Pancreas (tissue), 10 donors: ENCODE measurements around the gene STXBP4. TPM values are rescaled to one million over a fixed set of nuclear protein-coding genes. Genes with fewer than 3 reads are reported as not detected.

Source experiments
- ATAC-seq, 4 donors: fragments of 200-7000 bp; cut with Tn5 transposase; one replicate each; pipeline versions ENCODE4 v1.8.0 to v1.9.1; 2020; ENCODE audit warnings: mild to moderate bottlenecking in 4 of 4, moderate library complexity in 4 of 4
- DNase-seq, 6 donors: peaks; one replicate each; pipeline ENCODE4 v3.0.0-alpha.2; 2020
- FAIRE-seq: peaks from 2 replicates; lab custom pipeline; 2012; peaks lifted over from hg19 to GRCh38; lab: Jason Lieb, UNC
- H3K27ac ChIP-seq, 4 donors: fragments of 200-600 bp; sonication (generic); 1 replicate in 3 of 4; 2 replicates in 1 of 4; pipeline versions ENCODE4 v1.5.0 to v1.8.0; 2020
- H3K27me3 ChIP-seq, 4 donors: fragments of 200-600 bp; one replicate each; pipeline ENCODE4 v1.8.0; 2021
- H3K36me3 ChIP-seq, 3 donors: fragments of 200-600 bp; sonication (generic) in 1 of 3; one replicate each; pipeline versions ENCODE4 v1.5.0 to v1.8.0; 2020 to 2021
- H3K4me1 ChIP-seq, 3 donors: fragments of 200-600 bp; one replicate each; pipeline ENCODE4 v1.8.0; 2021
- H3K4me3 ChIP-seq, 4 donors: fragments of 200-600 bp; sonication (generic) in 2 of 4; one replicate each; pipeline versions ENCODE4 v1.5.0 to v1.8.0; 2020 to 2021
- H3K9me3 ChIP-seq, 4 donors: fragments of 200-600 bp; one replicate each; pipeline ENCODE4 v1.8.0; 2021
- WGBS, 2 donors: extraction: QIAGEN DNeasy Blood & Tissue Kit; methylation state at CpG; one replicate each; pipeline ENCODE4 v1.1.7; 2013; 5-methylcytosine and 5-hydroxymethylcytosine counted together
- intact Hi-C, 3 donors: fragments of 100-400 bp; cut with DNase I; formaldehyde crosslinking; loops; one replicate each; pipeline versions ENCODE4 v1.11.1 to v1.14.2; 2022
- polyA plus RNA-seq, 2 donors: library from polyadenylated mRNA; stranded (reverse); fragments of 200-250 nt; gene quantifications; one replicate each; pipeline ENCODE4 v1.2.3, GENCODE V29; 2013
- total RNA-seq, 6 donors: library from RNA; stranded (reverse); fragmentation: NEBNext Ultra II Directional in 4 of 6; extraction: Animal tissue kit (Norgen Biotek cat#: 25700) in 4 of 6; gene quantifications; one replicate each; pipeline versions ENCODE4 v1.2.1 to v1.2.4, GENCODE V29; 2021 to 2023
- TF ChIP-seq, protein P1 (sequence below), 4 donors: fragments of 200-600 bp; sonication (generic) in 3 of 4; IDR thresholded peaks; one replicate each; pipeline versions ENCODE4 v1.5.0 to v1.8.0; 2021; ENCODE audit warnings: antibody characterized with exemption in 4 of 4
- donor health status: healthy with polysubstance abuse.
- donor health status: DM: no; HTN: no; CAD: no; lungs with moderate emphysema.
- donor health status: DM: no; HTN: no; CAD: no.
- donor health status: control.
- donor health status: control.
- donor health status: Bipolar disorder and iron deficiency.
- donor health status: DM: yes; HTN: yes; CAD: no.
- donor health status: DM: no; HTN: no; CAD: no.
- donor health status: DM: no; HTN: no; CAD: no.
- donor health status: DM: yes; HTN: yes; CAD: no.

The STXBP4 gene
- total and polyA plus RNA-seq, 8 donors: 0.72 to 12.6 (median 5.4) TPM

DNA sequence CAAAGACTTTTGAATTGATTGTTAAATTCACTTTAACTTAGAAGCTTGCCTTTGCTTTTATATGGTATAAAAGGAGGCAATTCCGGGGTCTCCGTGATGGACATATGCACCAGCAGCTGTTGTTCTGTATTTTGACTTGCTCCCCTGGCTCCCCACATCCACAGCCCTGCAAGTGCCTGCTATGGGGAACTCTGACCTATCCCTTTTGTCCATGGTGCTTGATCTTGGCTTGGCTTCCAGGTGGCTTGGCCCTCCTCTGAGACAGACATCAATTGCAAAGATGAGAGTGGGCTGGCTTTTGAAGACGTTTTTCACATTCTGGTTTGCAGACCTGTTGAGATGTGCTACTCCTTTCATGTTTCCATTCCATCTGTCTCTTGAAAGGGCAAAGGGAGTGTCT is 41.0 kb upstream of the STXBP4 start:
- intact Hi-C loops: no loop called here
- TF ChIP-seq, protein P1, sequence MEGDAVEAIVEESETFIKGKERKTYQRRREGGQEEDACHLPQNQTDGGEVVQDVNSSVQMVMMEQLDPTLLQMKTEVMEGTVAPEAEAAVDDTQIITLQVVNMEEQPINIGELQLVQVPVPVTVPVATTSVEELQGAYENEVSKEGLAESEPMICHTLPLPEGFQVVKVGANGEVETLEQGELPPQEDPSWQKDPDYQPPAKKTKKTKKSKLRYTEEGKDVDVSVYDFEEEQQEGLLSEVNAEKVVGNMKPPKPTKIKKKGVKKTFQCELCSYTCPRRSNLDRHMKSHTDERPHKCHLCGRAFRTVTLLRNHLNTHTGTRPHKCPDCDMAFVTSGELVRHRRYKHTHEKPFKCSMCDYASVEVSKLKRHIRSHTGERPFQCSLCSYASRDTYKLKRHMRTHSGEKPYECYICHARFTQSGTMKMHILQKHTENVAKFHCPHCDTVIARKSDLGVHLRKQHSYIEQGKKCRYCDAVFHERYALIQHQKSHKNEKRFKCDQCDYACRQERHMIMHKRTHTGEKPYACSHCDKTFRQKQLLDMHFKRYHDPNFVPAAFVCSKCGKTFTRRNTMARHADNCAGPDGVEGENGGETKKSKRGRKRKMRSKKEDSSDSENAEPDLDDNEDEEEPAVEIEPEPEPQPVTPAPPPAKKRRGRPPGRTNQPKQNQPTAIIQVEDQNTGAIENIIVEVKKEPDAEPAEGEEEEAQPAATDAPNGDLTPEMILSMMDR (IDR thresholded peaks at IDR 0.05): no peak
- Histone ChIP-seq H3K36me3 (peaks cover 0 to 16% (median 0%) of the 10 kb centered on the region in 3 donors), H3K27ac (no peak overlapping the region), H3K9me3 (no peaks in the 10 kb centered on the region), H3K4me1 (no peaks in the 10 kb centered on the region), H3K4me3 (no peak overlapping the region), H3K27me3 (no peaks in the 10 kb centered on the region)
- WGBS, 2 donors: 79 to 87% methylated on average over 3 of the region's 3 CpGs
- DNase-seq (no peak), FAIRE-seq (no peak), ATAC-seq (no peak)

DNA sequence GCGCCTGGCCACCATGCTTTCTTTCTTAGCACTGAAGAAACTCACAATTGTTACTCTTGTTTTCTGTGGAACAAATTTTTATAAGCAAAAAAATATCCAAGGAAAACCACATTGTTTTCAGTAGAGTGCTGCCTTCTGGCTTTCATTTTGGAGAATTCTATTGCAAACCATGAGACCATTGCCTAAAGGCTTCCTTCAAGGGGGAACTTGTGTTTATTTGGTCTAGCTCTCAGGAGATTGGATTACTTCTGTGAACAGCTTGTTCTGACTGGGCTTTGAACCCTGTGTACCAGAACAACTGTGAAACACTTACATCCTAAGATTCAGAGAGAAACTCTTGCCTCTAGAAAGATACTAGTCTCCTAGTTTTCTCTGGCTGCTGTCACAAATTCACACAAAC is 35.9 kb upstream of the STXBP4 start:
- 95% methylated on average over 1 of the region's 1 CpG for WGBS, 2 donors
- Histone ChIP-seq H3K27ac (no peak overlapping the region), H3K4me3 (no peak overlapping the region), H3K27me3 (no peaks in the 10 kb centered on the region), H3K4me1 (no peaks in the 10 kb centered on the region), H3K36me3 (peaks cover 0 to 55% (median 0%) of the 10 kb centered on the region in 3 donors), H3K9me3 (no peaks in the 10 kb centered on the region)
- no peak for DNase-seq
- TF ChIP-seq, protein P1 (IDR thresholded peaks at IDR 0.05): no peak
- intact Hi-C loops: no loop called here
- ATAC-seq: no peak
- FAIRE-seq: no peak

DNA sequence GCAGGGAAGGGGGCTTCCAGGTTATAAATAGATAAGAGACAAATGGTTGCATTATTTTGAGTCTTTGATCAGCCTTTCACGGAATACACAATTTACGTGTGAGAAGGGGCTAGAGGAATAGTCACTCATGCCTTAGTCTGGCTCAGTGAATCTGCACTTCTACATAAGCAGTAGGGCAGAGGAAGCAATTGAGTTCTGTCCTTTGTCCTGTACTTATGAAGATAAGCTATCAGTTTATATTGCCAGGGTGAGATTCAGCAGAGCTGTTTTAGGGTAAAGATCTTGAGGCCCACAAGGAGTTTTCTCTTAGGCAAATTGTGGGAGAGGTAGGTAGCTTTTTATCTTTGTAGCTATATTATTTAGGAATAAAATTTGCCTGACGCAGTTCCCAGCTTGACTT is 34.6 kb upstream of the STXBP4 start:
- FAIRE-seq (no peak), DNase-seq (no peak), ATAC-seq (no peak)
- WGBS, 2 donors: 91 to 95% methylated on average over 3 of the region's 3 CpGs
- Histone ChIP-seq H3K9me3 (no peaks in the 10 kb centered on the region), H3K27ac (no peak overlapping the region), H3K4me3 (no peak overlapping the region), H3K36me3 (peaks cover 0 to 61% (median 0%) of the 10 kb centered on the region in 3 donors), H3K4me1 (no peaks in the 10 kb centered on the region), H3K27me3 (no peaks in the 10 kb centered on the region)
- intact Hi-C loops: no loop called here
- TF ChIP-seq, protein P1 (IDR thresholded peaks at IDR 0.05): no peak

DNA sequence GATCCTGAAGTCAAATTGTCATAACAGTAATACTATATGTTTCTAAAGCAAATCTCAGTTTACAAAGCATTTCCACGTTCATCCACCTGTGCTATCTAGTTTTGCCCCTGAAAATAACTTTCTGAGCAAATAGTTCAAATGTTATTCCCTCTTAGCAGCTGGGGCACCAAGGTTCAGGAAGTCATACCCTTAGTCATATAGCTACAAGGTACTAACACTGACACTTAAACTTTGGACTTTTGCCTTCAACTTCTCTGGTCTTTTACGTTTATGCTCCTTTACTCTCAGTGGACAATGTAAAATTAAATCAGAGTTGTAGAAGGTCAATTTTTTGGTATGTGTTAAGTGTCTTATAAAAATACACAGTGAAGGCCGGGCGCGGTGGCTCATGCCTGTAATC is 33.1 kb upstream of the STXBP4 start:
- TF ChIP-seq, protein P1 (IDR thresholded peaks at IDR 0.05): no peak
- DNase-seq (no peak), FAIRE-seq (no peak), ATAC-seq (no peak)
- H3K4me3 ChIP-seq: no peak overlapping the region
- no peak overlapping the region for H3K27ac ChIP-seq
- no peaks in the 10 kb centered on the region for H3K9me3 ChIP-seq
- intact Hi-C loops: no loop called here
- no peaks in the 10 kb centered on the region for H3K4me1 ChIP-seq
- H3K36me3 ChIP-seq: peaks cover 0 to 74% (median 0%) of the 10 kb centered on the region in 3 donors
- H3K27me3 ChIP-seq: no peaks in the 10 kb centered on the region
- 91 to 93% methylated on average over 5 of the region's 5 CpGs for WGBS, 2 donors

DNA sequence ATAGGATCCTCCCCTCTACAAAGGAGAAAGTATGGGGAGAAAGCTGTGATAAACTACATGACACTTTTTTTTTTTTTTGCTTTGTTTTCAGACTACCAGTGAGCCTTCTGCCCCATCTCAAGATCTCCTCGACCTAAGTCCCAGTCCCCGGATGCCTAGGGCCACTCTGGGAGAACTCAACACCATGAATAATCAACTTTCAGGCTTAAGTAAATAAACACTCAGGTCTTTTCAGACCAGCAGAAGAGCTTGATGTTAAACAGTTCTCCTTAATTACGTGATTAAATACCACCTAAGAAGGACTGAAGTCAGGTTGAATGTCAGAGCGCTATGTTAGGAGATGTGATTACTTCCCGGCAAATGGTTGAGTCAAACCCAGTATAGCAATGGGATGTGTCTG is 31.5 kb upstream of the STXBP4 start:
- H3K4me3 ChIP-seq: no peak overlapping the region
- TF ChIP-seq, protein P1 (IDR thresholded peaks at IDR 0.05): no peak
- no peak overlapping the region for H3K27ac ChIP-seq
- ATAC-seq (no peak), FAIRE-seq (no peak), DNase-seq (no peak)
- H3K36me3 ChIP-seq: peaks cover 0 to 63% (median 0%) of the 10 kb centered on the region in 3 donors
- H3K4me1 ChIP-seq: no peaks in the 10 kb centered on the region
- no peaks in the 10 kb centered on the region for H3K9me3 ChIP-seq
- intact Hi-C loops: no loop called here
- no peaks in the 10 kb centered on the region for H3K27me3 ChIP-seq
- WGBS, 2 donors: 89 to 92% methylated on average over 5 of the region's 5 CpGs
